HG03520 (cell line): ENCODE measurements around the gene NOC4L.
"Not testable (repeated sequence)": the region's sequence is repeated elsewhere in the genome, so short reads cannot be mapped to it uniquely, and the experiment has no call there.

Experiments
- ATAC-seq: cut with Tn5 transposase; IDR thresholded peaks from one replicate; pipeline ENCODE4 v1.9.1; 2021; ENCODE audit warnings: mild to moderate bottlenecking, moderate library complexity; ENCODE audit not compliant: unreplicated experiment

Gene NOC4L

GRCh38 chr12:132123970-132124765 is 20.1 kb upstream of the NOC4L start:
- no peak for ATAC-seq

GRCh38 chr12:132124766-132125425 is 19.4 kb upstream of the NOC4L start:
- ATAC-seq = no peak

GRCh38 chr12:132125736-132126135 is 18.5 kb upstream of the NOC4L start:
- no peak for ATAC-seq

GRCh38 chr12:132127041-132127440 is 17.2 kb upstream of the NOC4L start:
- no peak for ATAC-seq

GRCh38 chr12:132129007-132129406 is 15.2 kb upstream of the NOC4L start:
- no peak for ATAC-seq

- ATAC-seq = no peak
Measured at GRCh38 chr12:132130690-132131089, 13.6 kb upstream of the NOC4L start.

- ATAC-seq = no peak
Measured at GRCh38 chr12:132131229-132131628, 13.0 kb upstream of the NOC4L start.

GRCh38 chr12:132131952-132132351 is 12.3 kb upstream of the NOC4L start:
- ATAC-seq = no peak

- no peak for ATAC-seq
Measured at GRCh38 chr12:132132609-132133430, 11.4 kb upstream of the NOC4L start.

- no peak for ATAC-seq
Measured at GRCh38 chr12:132133952-132134652, 10.2 kb upstream of the NOC4L start.

- ATAC-seq = not testable (repeated sequence)
Measured at GRCh38 chr12:132134653-132135183, 9.5 kb upstream of the NOC4L start.

- ATAC-seq = not testable (repeated sequence)
Measured at GRCh38 chr12:132136226-132136625, 8.0 kb upstream of the NOC4L start.

- no peak for ATAC-seq
Measured at GRCh38 chr12:132137483-132138125, 6.7 kb upstream of the NOC4L start.

GRCh38 chr12:132138941-132139871 is 5.1 kb upstream of the NOC4L start:
- no peak for ATAC-seq

GRCh38 chr12:132139912-132140311 is 4.3 kb upstream of the NOC4L start:
- ATAC-seq = no peak

- no peak for ATAC-seq
Measured at GRCh38 chr12:132140501-132140900, 3.8 kb upstream of the NOC4L start.

- ATAC-seq = no peak
Measured at GRCh38 chr12:132140918-132141841, 3.1 kb upstream of the NOC4L start.
